Mesothelial cell of epicardium (in vitro differentiated cells): ENCODE data around the gene COL23A1. TPM values are rescaled to one million over a fixed set of nuclear protein-coding genes. Genes with fewer than 3 reads are reported as not detected.

Experiments
- DNase-seq, 2 experiments: peaks; one replicate each; pipeline ENCODE4 v3.0.0; 2021; ENCODE audit warnings: low spot score in 2 of 2; ENCODE audit not compliant: unreplicated experiment in 2 of 2
- H3K27ac Mint-ChIP-seq: 2 replicates; pipeline ENCODE4 v1.8.0; 2021; ENCODE audit warnings: mixed read lengths
- H3K27me3 Mint-ChIP-seq: 2 replicates; pipeline ENCODE4 v1.8.0; 2021; ENCODE audit warnings: low read depth, mixed read lengths
- H3K36me3 Mint-ChIP-seq: 2 replicates; pipeline ENCODE4 v1.8.0; 2021; ENCODE audit warnings: mixed read lengths
- H3K4me1 Mint-ChIP-seq: 2 replicates; pipeline ENCODE4 v1.8.0; 2021; ENCODE audit warnings: mixed read lengths
- H3K4me3 Mint-ChIP-seq: 2 replicates; pipeline ENCODE4 v1.8.0; 2021; ENCODE audit warnings: mild to moderate bottlenecking, moderate library complexity, mixed read lengths
- H3K9me3 Mint-ChIP-seq: 2 replicates; pipeline ENCODE4 v1.8.0; 2021; ENCODE audit warnings: mixed read lengths
- CTCF ChIP-seq: fragments of 200-600 bp; sonication (generic); IDR thresholded peaks from one replicate; pipeline ENCODE4 v1.5.0; 2021; ENCODE audit warnings: antibody characterized with exemption; ENCODE audit not compliant: unreplicated experiment
- total RNA-seq: library from RNA; stranded (reverse); gene quantifications from 3 replicates; pipeline ENCODE4 v1.2.1, GENCODE V29; 2021

COL23A1 gene
- total RNA-seq, 1 donor from 2014 or later: 13.6 TPM

GRCh38 chr5:178267245-178267644 lies 322.9 kb downstream of the COL23A1 start:
- no peak overlapping the region for H3K4me3 Mint-ChIP-seq
- peaks cover 1% of the 10 kb centered on the region for H3K27me3 Mint-ChIP-seq
- no peaks in the 10 kb centered on the region for H3K4me1 Mint-ChIP-seq
- TF ChIP-seq CTCF: no peak
- H3K9me3 Mint-ChIP-seq: no peaks in the 10 kb centered on the region
- no peak for DNase-seq
- no peaks in the 10 kb centered on the region for H3K36me3 Mint-ChIP-seq
- no peak overlapping the region for H3K27ac Mint-ChIP-seq

- no peak for TF ChIP-seq CTCF
- Mint-ChIP-seq H3K27me3 (peaks cover 1% of the 10 kb centered on the region), H3K36me3 (no peaks in the 10 kb centered on the region), H3K4me3 (no peak overlapping the region), H3K9me3 (no peaks in the 10 kb centered on the region), H3K27ac (no peak overlapping the region), H3K4me1 (no peaks in the 10 kb centered on the region)
- no peak for DNase-seq
These were observed 323.6 kb downstream of the COL23A1 start for GRCh38 chr5:178266581-178266980.

GRCh38 chr5:178265746-178266145 lies 324.4 kb downstream of the COL23A1 start:
- no peaks in the 10 kb centered on the region for H3K36me3 Mint-ChIP-seq
- H3K27me3 Mint-ChIP-seq: peaks cover 1% of the 10 kb centered on the region
- H3K27ac Mint-ChIP-seq: no peak overlapping the region
- H3K4me1 Mint-ChIP-seq: no peaks in the 10 kb centered on the region
- H3K4me3 Mint-ChIP-seq: no peak overlapping the region
- H3K9me3 Mint-ChIP-seq: no peaks in the 10 kb centered on the region
- DNase-seq: no peak
- TF ChIP-seq CTCF: no peak

GRCh38 chr5:178264044-178264443 lies 326.1 kb downstream of the COL23A1 start:
- Mint-ChIP-seq H3K4me1 (no peaks in the 10 kb centered on the region), H3K27me3 (peaks cover 1% of the 10 kb centered on the region), H3K9me3 (no peaks in the 10 kb centered on the region), H3K36me3 (no peaks in the 10 kb centered on the region), H3K4me3 (no peak overlapping the region), H3K27ac (no peak overlapping the region)
- no peak for TF ChIP-seq CTCF
- no peak for DNase-seq

GRCh38 chr5:178261666-178262600 lies 328.3 kb downstream of the COL23A1 start:
- no peaks in the 10 kb centered on the region for H3K9me3 Mint-ChIP-seq
- H3K27me3 Mint-ChIP-seq: peaks cover 1% of the 10 kb centered on the region
- no peak for DNase-seq
- no peak overlapping the region for H3K27ac Mint-ChIP-seq
- no peak for TF ChIP-seq CTCF
- H3K4me3 Mint-ChIP-seq: no peak overlapping the region
- no peaks in the 10 kb centered on the region for H3K36me3 Mint-ChIP-seq
- no peaks in the 10 kb centered on the region for H3K4me1 Mint-ChIP-seq
